K562 (cell line): Measurements from ENCODE around the gene SLX4IP. TPM values are rescaled to one million over a fixed set of nuclear protein-coding genes. Genes with fewer than 3 reads are reported as not detected.

Source experiments
- HDGF ChIP-seq: fragments of 450-650 bp; IDR thresholded peaks from 2 replicates; pipeline ENCODE4 v1.6.1; 2016
- NCOA2 ChIP-seq, 2 experiments: fragments of 450-650 bp; IDR thresholded peaks; 2 replicates each; pipeline ENCODE4 v1.6.1; 2018; ENCODE audit warnings: mild to moderate bottlenecking in 2 of 2, moderate library complexity in 1 of 2; ENCODE audit not compliant: partially characterized antibody in 2 of 2
- NCOR1 ChIP-seq: fragments of 450-650 bp; IDR thresholded peaks from 2 replicates; pipeline ENCODE4 v1.6.1; 2016; ENCODE audit warnings: mild to moderate bottlenecking, moderate library complexity
- NEUROD1 ChIP-seq: fragments of 150-350 bp; IDR thresholded peaks from 2 replicates; pipeline ENCODE4 v1.6.1; 2014; ENCODE audit warnings: borderline replicate concordance, low read length, low read depth; ENCODE audit not compliant: partially characterized antibody
- POLR3G ChIP-seq: IDR thresholded peaks from 2 replicates; pipeline ENCODE4 v1.6.1; 2011; ENCODE audit not compliant: insufficient read length, insufficient replicate concordance; ENCODE audit errors: extremely low read depth
- RBM22 ChIP-seq: fragments of 200-400 bp; formaldehyde crosslinking; IDR thresholded peaks from 2 replicates; pipeline ENCODE4 v1.6.1; 2018; ENCODE audit warnings: low read length, low read depth; ENCODE audit not compliant: poor library complexity, severe bottlenecking
- RFX7 ChIP-seq: fragments of 250-450 bp; sonication (Bioruptor Pico); IDR thresholded peaks from 2 replicates; pipeline ENCODE4 v1.5.1; 2021; ENCODE audit warnings: mild to moderate bottlenecking
- ZKSCAN3 ChIP-seq: fragments of 250-450 bp; sonication (Bioruptor Pico); IDR thresholded peaks from 2 replicates; pipeline ENCODE4 v1.4.0; 2020
- ZNF143 ChIP-seq: sonication (generic); formaldehyde crosslinking; IDR thresholded peaks from 2 replicates; pipeline ENCODE4 v1.9.0; 2022; ENCODE audit warnings: mild to moderate bottlenecking, missing genetic modification reagents
- ZNF318 ChIP-seq, 2 experiments: fragments of 450-650 bp; IDR thresholded peaks; 2 replicates each; pipeline ENCODE4 v1.6.1; 2016; ENCODE audit warnings: mild to moderate bottlenecking in 2 of 2, borderline replicate concordance in 1 of 2, low read depth in 1 of 2, moderate library complexity in 1 of 2
- ZNF695 ChIP-seq: fragments of 450-650 bp; formaldehyde crosslinking; IDR thresholded peaks from 2 replicates; pipeline ENCODE4 v1.4.0; 2020; ENCODE audit warnings: mild to moderate bottlenecking, moderate library complexity
- polyA plus RNA-seq, 8 experiments: library from polyadenylated mRNA; depleted of rRNA in 4 of 8; stranded (reverse) in 5 of 8; unstranded in 3 of 8; fragments of >200 nt; fragmentation: Nextera tagmentation in 2 of 8; fragmentation: Illumina TruSeq in 1 of 8; extraction: Ambion mirVana in 2 of 8; extraction: Trizol in 1 of 8; gene quantifications; 2 replicates each; pipeline versions ENCODE4 v1.2.1 to v1.2.3, GENCODE V29; 2011 to 2014; ENCODE audit warnings: inconsistent platforms in 1 of 8, missing spikeins in 1 of 8
- total RNA-seq, 7 experiments: library from RNA; depleted of rRNA in 6 of 7; stranded (reverse); fragments of >200 nt in 6 of 7; fragmentation: Illumina TruSeq in 2 of 7; extraction: Trizol in 2 of 7; gene quantifications; 2 replicates each; pipeline versions ENCODE4 v1.2.1 to v1.2.3, GENCODE V29; 2011 to 2021; ENCODE audit warnings: low replicate concordance in 1 of 7
- TF ChIP-seq, protein P1 (sequence below): IDR thresholded peaks from 2 replicates; pipeline ENCODE4 v1.6.1; 2016; ENCODE audit warnings: missing genetic modification characterization, missing compliant biosample characterization
- TF ChIP-seq, protein P2 (sequence below): fragments of 450-650 bp; IDR thresholded peaks from 2 replicates; pipeline ENCODE4 v1.6.1; 2018; ENCODE audit warnings: mild to moderate bottlenecking, low read depth; ENCODE audit not compliant: partially characterized antibody
- TF ChIP-seq, protein P3 (sequence below): sonication (generic); formaldehyde crosslinking; IDR thresholded peaks from 2 replicates; pipeline ENCODE4 v1.8.1; 2023; ENCODE audit warnings: mild to moderate bottlenecking, missing genetic modification reagents

Gene SLX4IP
- total and polyA plus RNA-seq, 9 of the 15 experiments (the other 6 are each of a cell fraction or from before 2014, with no cell fraction given), result 1.5 to 5.9 (median 3.5) TPM

- TF ChIP-seq ZNF318 (IDR thresholded peaks at IDR 0.05; ENCODE audit: borderline replicate concordance in 1 of 2, low read depth in 1 of 2) (peak in 1 of 2 experiments; percentile 86; a peak in 2 of 4 replicates), NEUROD1 (no peak), NCOA2 (IDR thresholded peaks at IDR 0.05; ENCODE audit: partially characterized antibody in 2 of 2) (no peak), ZNF143 (CRISPR knock-in tag) (no peak), NCOR1 (peak; percentile 61), HDGF (no peak), ZKSCAN3 (no peak), ZNF695 (no peak), RFX7 (no peak), RBM22 (no peak), POLR3G (no peak)
- TF ChIP-seq, protein P1, sequence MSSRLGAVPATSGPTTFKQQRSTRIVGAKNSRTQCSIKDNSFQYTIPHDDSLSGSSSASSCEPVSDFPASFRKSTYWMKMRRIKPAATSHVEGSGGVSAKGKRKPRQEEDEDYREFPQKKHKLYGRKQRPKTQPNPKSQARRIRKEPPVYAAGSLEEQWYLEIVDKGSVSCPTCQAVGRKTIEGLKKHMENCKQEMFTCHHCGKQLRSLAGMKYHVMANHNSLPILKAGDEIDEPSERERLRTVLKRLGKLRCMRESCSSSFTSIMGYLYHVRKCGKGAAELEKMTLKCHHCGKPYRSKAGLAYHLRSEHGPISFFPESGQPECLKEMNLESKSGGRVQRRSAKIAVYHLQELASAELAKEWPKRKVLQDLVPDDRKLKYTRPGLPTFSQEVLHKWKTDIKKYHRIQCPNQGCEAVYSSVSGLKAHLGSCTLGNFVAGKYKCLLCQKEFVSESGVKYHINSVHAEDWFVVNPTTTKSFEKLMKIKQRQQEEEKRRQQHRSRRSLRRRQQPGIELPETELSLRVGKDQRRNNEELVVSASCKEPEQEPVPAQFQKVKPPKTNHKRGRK, result no peak
- TF ChIP-seq, protein P2, sequence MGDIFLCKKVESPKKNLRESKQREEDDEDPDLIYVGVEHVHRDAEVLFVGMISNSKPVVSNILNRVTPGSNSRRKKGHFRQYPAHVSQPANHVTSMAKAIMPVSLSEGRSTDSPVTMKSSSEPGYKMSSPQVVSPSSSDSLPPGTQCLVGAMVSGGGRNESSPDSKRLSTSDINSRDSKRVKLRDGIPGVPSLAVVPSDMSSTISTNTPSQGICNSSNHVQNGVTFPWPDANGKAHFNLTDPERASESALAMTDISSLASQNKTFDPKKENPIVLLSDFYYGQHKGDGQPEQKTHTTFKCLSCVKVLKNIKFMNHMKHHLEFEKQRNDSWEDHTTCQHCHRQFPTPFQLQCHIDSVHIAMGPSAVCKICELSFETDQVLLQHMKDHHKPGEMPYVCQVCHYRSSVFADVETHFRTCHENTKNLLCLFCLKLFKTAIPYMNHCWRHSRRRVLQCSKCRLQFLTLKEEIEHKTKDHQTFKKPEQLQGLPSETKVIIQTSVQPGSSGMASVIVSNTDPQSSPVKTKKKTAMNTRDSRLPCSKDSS, result no peak
- TF ChIP-seq, protein P3, sequence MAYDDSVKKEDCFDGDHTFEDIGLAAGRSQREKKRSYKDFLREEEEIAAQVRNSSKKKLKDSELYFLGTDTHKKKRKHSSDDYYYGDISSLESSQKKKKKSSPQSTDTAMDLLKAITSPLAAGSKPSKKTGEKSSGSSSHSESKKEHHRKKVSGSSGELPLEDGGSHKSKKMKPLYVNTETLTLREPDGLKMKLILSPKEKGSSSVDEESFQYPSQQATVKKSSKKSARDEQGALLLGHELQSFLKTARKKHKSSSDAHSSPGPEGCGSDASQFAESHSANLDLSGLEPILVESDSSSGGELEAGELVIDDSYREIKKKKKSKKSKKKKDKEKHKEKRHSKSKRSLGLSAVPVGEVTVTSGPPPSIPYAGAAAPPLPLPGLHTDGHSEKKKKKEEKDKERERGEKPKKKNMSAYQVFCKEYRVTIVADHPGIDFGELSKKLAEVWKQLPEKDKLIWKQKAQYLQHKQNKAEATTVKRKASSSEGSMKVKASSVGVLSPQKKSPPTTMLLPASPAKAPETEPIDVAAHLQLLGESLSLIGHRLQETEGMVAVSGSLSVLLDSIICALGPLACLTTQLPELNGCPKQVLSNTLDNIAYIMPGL (CRISPR knock-in tag), result no peak
Measured at GRCh38 chr20:10511509-10512251, 76.6 kb downstream of the SLX4IP start (continued).
